Sigmoid colon (tissue), 7 donors: Measurements from ENCODE around the gene VTCN1. TPM values are rescaled to one million over a fixed set of nuclear protein-coding genes. Genes with fewer than 3 reads are reported as not detected.

Experiments
- DNase-seq: peaks from one replicate; pipeline ENCODE4 v3.0.0-alpha.2; 2019
- H3K27ac ChIP-seq, 4 donors: fragments of 200-600 bp; sonication (generic); one replicate each; pipeline ENCODE4 v1.5.1; 2016 to 2019; ENCODE audit warnings: mild to moderate bottlenecking in 1 of 4
- H3K27me3 ChIP-seq, 3 donors: fragments of 200-600 bp; sonication (generic); one replicate each; pipeline ENCODE4 v1.5.1; 2019; ENCODE audit warnings: mild to moderate bottlenecking in 1 of 3
- H3K36me3 ChIP-seq, 4 donors: fragments of 200-600 bp; sonication (generic); one replicate each; pipeline ENCODE4 v1.5.1; 2016 to 2019
- H3K4me1 ChIP-seq, 4 donors: fragments of 200-600 bp; sonication (generic); one replicate each; pipeline ENCODE4 v1.5.1; 2017 to 2019
- H3K4me3 ChIP-seq, 4 donors: fragments of 200-600 bp; sonication (generic); one replicate each; pipeline ENCODE4 v1.5.1; 2017 to 2019; ENCODE audit warnings: mild to moderate bottlenecking in 2 of 4, moderate library complexity in 1 of 4
- H3K9me3 ChIP-seq, 4 donors: fragments of 200-600 bp in 3 of 4; sonication (generic) in 3 of 4; one replicate each; pipeline versions ENCODE4 v1.5.1 to v1.6.1; 2013 to 2019
- EP300 ChIP-seq, 4 donors: sonication (generic); formaldehyde crosslinking; IDR thresholded peaks; one replicate each; pipeline ENCODE4 v1.6.1; 2017; ENCODE audit warnings: antibody characterized with exemption in 4 of 4
- POLR2A ChIP-seq, 2 donors: fragments of 450-650 bp; IDR thresholded peaks; one replicate each; pipeline ENCODE4 v1.6.1; 2016; ENCODE audit warnings: antibody characterized with exemption in 2 of 2, mild to moderate bottlenecking in 2 of 2, moderate library complexity in 2 of 2
- POLR2AphosphoS5 ChIP-seq, 4 donors: sonication (generic); formaldehyde crosslinking; IDR thresholded peaks; one replicate each; pipeline ENCODE4 v1.6.1; 2017; ENCODE audit warnings: antibody characterized with exemption in 4 of 4
- WGBS, 2 donors: extraction: QIAGEN DNeasy Blood & Tissue Kit; methylation state at CpG; one replicate each; pipeline ENCODE4 v1.1.7; 2013; 5-methylcytosine and 5-hydroxymethylcytosine counted together
- intact Hi-C: fragments of 100-400 bp; cut with DNase I; formaldehyde crosslinking; loops from one replicate; pipeline ENCODE4 v1.15.1; 2023
- polyA plus RNA-seq, 3 donors: library from polyadenylated mRNA; stranded (reverse); fragments of 200-250 nt; gene quantifications; one replicate each; pipeline ENCODE4 v1.2.3, GENCODE V29; 2013
- total RNA-seq, 4 donors: library from RNA; depleted of rRNA; stranded (reverse); fragments of >200 nt; gene quantifications; one replicate each; pipeline ENCODE4 v1.1.0, GENCODE V29; 2016
- TF ChIP-seq, protein P1 (sequence below), 4 experiments: fragments of 450-650 bp in 3 of 4; fragments of 200-600 bp in 1 of 4; IDR thresholded peaks; one replicate each; pipeline ENCODE4 v1.5.1; 2016 to 2019; ENCODE audit warnings: antibody characterized with exemption in 4 of 4, mild to moderate bottlenecking in 3 of 4, moderate library complexity in 2 of 4
- donor health status: healthy with polysubstance abuse.
- donor health status: Bipolar disorder and iron deficiency.
- donor health status: healthy.

The VTCN1 gene
- total and polyA plus RNA-seq, 7 donors: not detected

DNA sequence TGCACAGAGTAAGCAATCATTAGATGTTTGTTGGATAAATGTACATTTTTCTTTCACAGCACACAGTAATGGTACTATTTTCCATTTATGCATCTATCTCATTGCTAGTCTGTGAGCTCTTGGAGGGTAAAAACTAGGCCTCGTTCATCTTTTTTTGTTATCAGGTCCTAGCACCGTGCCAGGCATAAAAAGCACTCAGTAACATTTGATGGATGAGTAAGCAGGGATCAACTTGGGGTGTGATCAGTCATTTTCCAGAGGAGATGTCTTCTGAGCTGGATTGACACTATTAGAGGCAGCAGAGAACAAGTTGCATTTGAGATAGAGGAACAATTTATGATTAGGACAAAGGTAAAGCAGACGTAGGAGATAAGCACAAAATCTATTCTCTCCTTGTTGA, 4.3 kb upstream of the VTCN1 start:
- no peaks in the 10 kb centered on the region for H3K36me3 ChIP-seq
- no peak overlapping the region for H3K27ac ChIP-seq
- intact Hi-C loops: no loop called here
- H3K9me3 ChIP-seq: no peaks in the 10 kb centered on the region
- H3K27me3 ChIP-seq: no peaks in the 10 kb centered on the region
- no peak overlapping the region for H3K4me3 ChIP-seq
- H3K4me1 ChIP-seq: no peaks in the 10 kb centered on the region
- 70 to 74% methylated on average over 3 of the region's 3 CpGs for WGBS, 2 donors
- TF ChIP-seq POLR2A (IDR thresholded peaks at IDR 0.05) (no peak), EP300 (IDR thresholded peaks at IDR 0.05) (no peak), POLR2AphosphoS5 (IDR thresholded peaks at IDR 0.05) (no peak)
- TF ChIP-seq, protein P1, sequence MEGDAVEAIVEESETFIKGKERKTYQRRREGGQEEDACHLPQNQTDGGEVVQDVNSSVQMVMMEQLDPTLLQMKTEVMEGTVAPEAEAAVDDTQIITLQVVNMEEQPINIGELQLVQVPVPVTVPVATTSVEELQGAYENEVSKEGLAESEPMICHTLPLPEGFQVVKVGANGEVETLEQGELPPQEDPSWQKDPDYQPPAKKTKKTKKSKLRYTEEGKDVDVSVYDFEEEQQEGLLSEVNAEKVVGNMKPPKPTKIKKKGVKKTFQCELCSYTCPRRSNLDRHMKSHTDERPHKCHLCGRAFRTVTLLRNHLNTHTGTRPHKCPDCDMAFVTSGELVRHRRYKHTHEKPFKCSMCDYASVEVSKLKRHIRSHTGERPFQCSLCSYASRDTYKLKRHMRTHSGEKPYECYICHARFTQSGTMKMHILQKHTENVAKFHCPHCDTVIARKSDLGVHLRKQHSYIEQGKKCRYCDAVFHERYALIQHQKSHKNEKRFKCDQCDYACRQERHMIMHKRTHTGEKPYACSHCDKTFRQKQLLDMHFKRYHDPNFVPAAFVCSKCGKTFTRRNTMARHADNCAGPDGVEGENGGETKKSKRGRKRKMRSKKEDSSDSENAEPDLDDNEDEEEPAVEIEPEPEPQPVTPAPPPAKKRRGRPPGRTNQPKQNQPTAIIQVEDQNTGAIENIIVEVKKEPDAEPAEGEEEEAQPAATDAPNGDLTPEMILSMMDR (IDR thresholded peaks at IDR 0.05): no peak
- no peak for DNase-seq

DNA sequence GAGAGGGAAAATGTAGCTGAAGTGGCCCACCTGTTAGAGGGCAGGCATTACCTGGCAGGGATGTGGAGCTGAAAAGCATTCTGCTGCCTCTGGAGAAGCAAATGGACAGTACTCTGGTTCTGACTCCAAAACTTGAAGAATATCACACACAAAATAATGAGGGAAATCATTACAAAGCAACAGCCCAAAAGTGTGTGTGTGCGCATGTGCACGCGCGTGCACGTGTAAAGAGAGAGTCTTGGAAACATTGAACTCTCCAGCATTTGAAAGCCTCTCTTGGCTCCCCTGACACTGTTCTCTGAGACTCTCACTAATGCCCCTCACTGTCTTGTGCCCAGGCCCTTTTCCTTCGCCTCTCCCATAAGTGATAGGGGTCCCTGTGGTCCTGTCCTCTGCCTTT, 2.3 kb upstream of the VTCN1 start:
- H3K36me3 ChIP-seq: no peaks in the 10 kb centered on the region
- no peaks in the 10 kb centered on the region for H3K9me3 ChIP-seq
- WGBS, 2 donors: 97% methylated on average over 6 of the region's 6 CpGs
- no peak overlapping the region for H3K4me3 ChIP-seq
- TF ChIP-seq POLR2AphosphoS5 (IDR thresholded peaks at IDR 0.05) (no peak), EP300 (IDR thresholded peaks at IDR 0.05) (no peak), POLR2A (IDR thresholded peaks at IDR 0.05) (no peak)
- TF ChIP-seq, protein P1 (IDR thresholded peaks at IDR 0.05): no peak
- intact Hi-C loops: no loop called here
- no peaks in the 10 kb centered on the region for H3K27me3 ChIP-seq
- no peak overlapping the region for H3K27ac ChIP-seq
- no peaks in the 10 kb centered on the region for H3K4me1 ChIP-seq
- DNase-seq: no peak

DNA sequence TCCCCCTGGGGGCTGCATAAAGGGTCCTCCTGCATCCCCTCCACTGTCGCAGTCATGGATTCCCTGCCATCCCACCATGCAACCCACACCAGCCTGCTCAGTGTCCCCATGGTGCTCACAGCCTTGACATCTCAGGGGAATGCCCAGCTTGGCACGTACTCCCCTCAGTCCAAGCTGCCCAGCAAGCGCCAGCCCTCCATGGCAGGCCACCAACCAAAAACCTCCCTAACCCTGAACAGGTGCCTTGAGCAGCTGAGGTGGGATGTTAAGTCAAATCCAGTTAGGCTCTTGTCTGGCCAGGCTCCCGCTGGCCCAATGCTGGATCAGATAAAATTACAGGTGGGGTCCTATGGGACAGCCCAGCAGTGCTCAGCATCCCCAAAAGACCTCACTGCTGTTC, 341 bp downstream of the VTCN1 start:
- no peak for TF ChIP-seq EP300 (IDR thresholded peaks at IDR 0.05)
- TF ChIP-seq POLR2A (IDR thresholded peaks at IDR 0.05): no peak
- TF ChIP-seq, protein P1 (IDR thresholded peaks at IDR 0.05): no peak
- no peak for TF ChIP-seq POLR2AphosphoS5 (IDR thresholded peaks at IDR 0.05)
- WGBS, 2 donors: 93% methylated on average over 4 of the region's 4 CpGs

DNA sequence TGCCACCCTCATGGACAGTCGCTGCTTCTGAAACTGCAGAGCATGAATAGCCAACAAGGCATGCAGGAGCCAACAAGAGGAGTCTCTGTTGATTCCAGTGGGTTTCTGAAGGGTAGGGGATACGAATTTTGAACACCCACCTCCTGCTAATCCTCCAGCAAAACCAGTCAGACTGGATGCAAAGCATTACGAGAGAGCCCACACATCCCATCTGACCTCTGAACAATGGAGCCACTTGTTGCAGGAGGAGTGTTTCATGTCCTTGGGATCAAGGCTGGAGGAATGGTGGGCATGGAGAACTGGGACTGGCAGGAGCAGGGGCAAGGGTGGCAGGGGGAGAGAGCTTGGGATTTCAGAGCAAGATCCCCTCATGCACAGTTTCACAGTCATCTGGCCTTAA, 1.6 kb downstream of the VTCN1 start:
- intact Hi-C loops: no loop called here
- TF ChIP-seq, protein P1 (IDR thresholded peaks at IDR 0.05): no peak
- no peak for TF ChIP-seq POLR2A (IDR thresholded peaks at IDR 0.05)
- TF ChIP-seq POLR2AphosphoS5 (IDR thresholded peaks at IDR 0.05): no peak
- TF ChIP-seq EP300 (IDR thresholded peaks at IDR 0.05): no peak
- H3K27ac ChIP-seq: no peak overlapping the region

More for the DNA sequence above, 341 bp downstream of the VTCN1 start:
- no peaks in the 10 kb centered on the region for H3K36me3 ChIP-seq
- H3K27me3 ChIP-seq: no peaks in the 10 kb centered on the region
- no peaks in the 10 kb centered on the region for H3K4me1 ChIP-seq
- no peak overlapping the region for H3K27ac ChIP-seq
- H3K4me3 ChIP-seq: no peak overlapping the region
- intact Hi-C loops: no loop called here
- no peak for DNase-seq
- H3K9me3 ChIP-seq: no peaks in the 10 kb centered on the region

DNA sequence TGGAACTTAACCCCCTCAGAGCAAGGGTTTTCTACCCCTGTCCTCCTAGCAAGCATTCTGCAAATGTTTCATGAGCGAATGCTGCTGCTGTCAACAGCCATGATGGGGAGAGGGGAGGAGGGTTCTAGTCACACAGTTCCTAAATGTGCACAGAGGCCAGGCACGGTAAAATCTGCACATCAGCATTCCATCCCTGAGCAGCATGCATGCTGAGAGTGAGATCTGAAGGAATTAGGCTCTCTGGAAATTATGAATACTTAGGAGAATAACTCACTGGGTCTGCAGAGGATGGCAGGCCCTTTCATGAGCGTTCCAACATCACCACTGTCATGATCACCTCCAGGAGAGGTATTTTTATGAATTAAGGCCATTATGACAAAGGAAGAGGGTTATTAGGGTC, 2.1 kb downstream of the VTCN1 start:
- no peaks in the 10 kb centered on the region for H3K9me3 ChIP-seq
- WGBS, 2 donors: 71 to 86% methylated on average over 3 of the region's 3 CpGs
- no peak overlapping the region for H3K4me3 ChIP-seq
- TF ChIP-seq POLR2AphosphoS5 (IDR thresholded peaks at IDR 0.05) (no peak), POLR2A (IDR thresholded peaks at IDR 0.05) (no peak)
- TF ChIP-seq, protein P1 (IDR thresholded peaks at IDR 0.05): no peak
- H3K36me3 ChIP-seq: no peaks in the 10 kb centered on the region
- DNase-seq: no peak
- H3K4me1 ChIP-seq: no peaks in the 10 kb centered on the region
- H3K27ac ChIP-seq: no peak overlapping the region
- intact Hi-C loops: no loop called here
- H3K27me3 ChIP-seq: no peaks in the 10 kb centered on the region

More for the DNA sequence above, 1.6 kb downstream of the VTCN1 start:
- DNase-seq: no peak
- H3K9me3 ChIP-seq: no peaks in the 10 kb centered on the region
- no peaks in the 10 kb centered on the region for H3K36me3 ChIP-seq
- no peaks in the 10 kb centered on the region for H3K4me1 ChIP-seq
- no peaks in the 10 kb centered on the region for H3K27me3 ChIP-seq
- H3K4me3 ChIP-seq: no peak overlapping the region
- WGBS, 2 donors: 49 to 63% methylated on average over 3 of the region's 3 CpGs
